ENCODE measurements around the gene TFF2.

The TFF2 gene

GRCh38 chr21:42385619-42386018 lies 34.8 kb upstream of the TFF2 start:
- TF ChIP-seq, protein P1, sequence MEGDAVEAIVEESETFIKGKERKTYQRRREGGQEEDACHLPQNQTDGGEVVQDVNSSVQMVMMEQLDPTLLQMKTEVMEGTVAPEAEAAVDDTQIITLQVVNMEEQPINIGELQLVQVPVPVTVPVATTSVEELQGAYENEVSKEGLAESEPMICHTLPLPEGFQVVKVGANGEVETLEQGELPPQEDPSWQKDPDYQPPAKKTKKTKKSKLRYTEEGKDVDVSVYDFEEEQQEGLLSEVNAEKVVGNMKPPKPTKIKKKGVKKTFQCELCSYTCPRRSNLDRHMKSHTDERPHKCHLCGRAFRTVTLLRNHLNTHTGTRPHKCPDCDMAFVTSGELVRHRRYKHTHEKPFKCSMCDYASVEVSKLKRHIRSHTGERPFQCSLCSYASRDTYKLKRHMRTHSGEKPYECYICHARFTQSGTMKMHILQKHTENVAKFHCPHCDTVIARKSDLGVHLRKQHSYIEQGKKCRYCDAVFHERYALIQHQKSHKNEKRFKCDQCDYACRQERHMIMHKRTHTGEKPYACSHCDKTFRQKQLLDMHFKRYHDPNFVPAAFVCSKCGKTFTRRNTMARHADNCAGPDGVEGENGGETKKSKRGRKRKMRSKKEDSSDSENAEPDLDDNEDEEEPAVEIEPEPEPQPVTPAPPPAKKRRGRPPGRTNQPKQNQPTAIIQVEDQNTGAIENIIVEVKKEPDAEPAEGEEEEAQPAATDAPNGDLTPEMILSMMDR (IDR thresholded peaks at IDR 0.05; ENCODE audit: low read depth, low read length, missing control alignments): no peak

DNA sequence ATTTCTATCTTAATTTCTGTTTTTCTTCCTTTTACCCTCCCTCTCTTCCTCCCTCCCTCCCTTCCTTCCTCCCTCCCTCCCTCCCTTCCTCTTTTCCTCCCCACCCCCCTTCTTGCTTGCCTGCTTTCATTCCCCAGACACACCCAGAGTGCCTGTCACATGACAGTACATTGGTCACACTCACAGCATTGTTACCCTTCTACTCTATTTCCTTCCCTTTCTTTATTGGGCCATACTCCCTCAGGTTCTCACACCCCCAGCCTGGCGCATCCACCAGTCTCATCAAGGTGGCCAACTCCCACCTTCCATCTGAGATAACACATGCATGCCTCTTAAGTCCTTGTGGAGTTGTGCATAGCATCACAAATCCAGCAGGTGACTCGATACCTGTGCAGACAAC lies 34.2 kb upstream of the TFF2 start:
- TF ChIP-seq, protein P1 (IDR thresholded peaks at IDR 0.05; ENCODE audit: low read depth, low read length, missing control alignments): no peak
- H3K4me3 ChIP-seq (ENCODE audit: low read depth, low read length): no peak overlapping the region
- in situ Hi-C loops (cut with HindIII; ENCODE audit: low sequenced_read_pairs): no loop called here
- no peak for DNase-seq (ENCODE audit: low read depth)

More at GRCh38 chr21:42385619-42386018, 34.8 kb upstream of the TFF2 start:
- DNase-seq (ENCODE audit: low read depth): no peak
- in situ Hi-C loops (cut with HindIII; ENCODE audit: low sequenced_read_pairs): no loop called here
- no peak overlapping the region for H3K4me3 ChIP-seq (ENCODE audit: low read depth, low read length)

DNA sequence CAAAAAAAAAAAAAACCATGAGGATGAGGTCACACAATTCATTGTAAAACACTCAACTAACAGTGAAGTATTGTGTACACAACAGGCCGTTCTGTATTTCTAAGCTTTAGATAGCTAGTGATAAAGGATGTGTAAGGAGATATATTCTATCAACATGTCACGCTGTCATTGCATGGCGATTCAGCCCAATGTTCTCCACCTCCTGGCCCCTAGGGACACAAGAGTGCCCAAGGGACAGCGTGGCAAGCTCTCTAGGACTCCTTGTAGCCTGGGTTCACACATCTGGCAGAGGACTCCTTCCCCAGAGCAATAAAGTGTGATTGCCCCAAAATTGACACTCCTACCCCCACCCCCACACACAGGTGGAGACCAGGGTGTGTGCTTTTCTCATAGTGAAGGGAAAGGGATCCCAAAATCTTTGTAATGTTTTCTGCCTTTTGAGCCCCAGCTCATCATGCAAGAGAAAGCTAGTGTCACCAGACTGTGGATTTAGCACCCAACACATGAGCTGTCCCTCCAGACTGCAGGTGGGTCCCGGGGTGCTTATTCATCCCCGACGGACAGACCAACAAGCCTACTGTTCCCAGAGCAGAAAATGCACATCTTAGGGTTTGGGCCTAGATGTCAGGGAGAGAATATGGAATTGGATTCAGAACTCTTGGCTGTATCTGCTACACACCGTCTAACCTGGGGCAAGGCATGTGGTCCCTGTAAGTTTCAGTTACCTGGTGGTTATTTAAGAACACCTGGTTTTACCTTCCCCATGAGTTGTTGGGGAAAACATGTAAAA lies 33.6 kb upstream of the TFF2 start:
- H3K4me3 ChIP-seq (ENCODE audit: low read depth, low read length): no peak overlapping the region
- TF ChIP-seq, protein P1 (IDR thresholded peaks at IDR 0.05; ENCODE audit: low read depth, low read length, missing control alignments): no peak
- DNase-seq (ENCODE audit: low read depth): no peak
- in situ Hi-C loops (cut with HindIII; ENCODE audit: low sequenced_read_pairs): no loop called here

GRCh38 chr21:42383331-42383730 lies 32.5 kb upstream of the TFF2 start:
- no peak overlapping the region for H3K4me3 ChIP-seq (ENCODE audit: low read depth, low read length)
- TF ChIP-seq, protein P1 (IDR thresholded peaks at IDR 0.05; ENCODE audit: low read depth, low read length, missing control alignments): no peak
- no peak for DNase-seq (ENCODE audit: low read depth)
- in situ Hi-C loops (cut with HindIII; ENCODE audit: low sequenced_read_pairs): no loop called here

DNA sequence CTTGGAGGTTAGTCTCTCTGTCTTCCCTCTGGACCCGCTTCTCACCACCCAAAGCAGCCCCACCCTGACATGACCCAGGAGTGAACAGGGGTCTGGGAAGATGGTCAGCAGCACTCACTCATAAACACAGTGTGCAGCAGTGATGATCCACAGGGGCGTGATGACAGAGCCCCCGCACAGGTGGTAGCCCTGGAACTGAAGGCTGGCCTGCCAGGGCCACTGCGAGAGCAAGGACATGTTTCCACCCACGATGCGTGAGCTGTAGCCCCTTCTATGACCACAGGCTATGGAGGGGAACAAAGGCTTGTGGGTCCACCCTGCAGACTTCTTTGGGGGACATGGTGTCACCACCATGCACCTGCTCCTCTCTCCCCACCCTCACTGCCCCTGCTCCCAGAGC lies 32.1 kb upstream of the TFF2 start:
- no peak overlapping the region for H3K4me3 ChIP-seq (ENCODE audit: low read depth, low read length)
- TF ChIP-seq, protein P1 (IDR thresholded peaks at IDR 0.05; ENCODE audit: low read depth, low read length, missing control alignments): no peak
- in situ Hi-C loops (cut with HindIII; ENCODE audit: low sequenced_read_pairs): no loop called here
- no peak for DNase-seq (ENCODE audit: low read depth)

GRCh38 chr21:42381347-42381984 lies 30.7 kb upstream of the TFF2 start:
- H3K4me3 ChIP-seq (ENCODE audit: low read depth, low read length): no peak overlapping the region
- in situ Hi-C loops (cut with HindIII; ENCODE audit: low sequenced_read_pairs): no loop called here
- TF ChIP-seq, protein P1 (IDR thresholded peaks at IDR 0.05; ENCODE audit: low read depth, low read length, missing control alignments): peak; percentile 84
- DNase-seq (ENCODE audit: low read depth): no peak
